Mesenchymal stem cell (in vitro differentiated cells and primary cell): ENCODE measurements around the gene ASH1L.

Source experiments
- DNase-seq: peaks from one replicate; pipeline ENCODE4 v3.0.0-alpha.2; 2013
- H2AFZ ChIP-seq: one replicate; pipeline ENCODE4 v1.6.1; 2013; ENCODE audit warnings: low read depth, mild to moderate bottlenecking, control low read depth, inconsistent platforms, low read length, moderate library complexity
- H2AK5ac ChIP-seq: 2 replicates; pipeline ENCODE4 v1.6.1; 2013; ENCODE audit warnings: low read length, moderate library complexity, mild to moderate bottlenecking, inconsistent platforms; ENCODE audit not compliant: severe bottlenecking
- H2BK120ac ChIP-seq: one replicate; pipeline ENCODE4 v1.6.1; 2013; ENCODE audit warnings: low read depth, mild to moderate bottlenecking, inconsistent platforms, low read length, moderate library complexity
- H2BK12ac ChIP-seq, 2 experiments: one replicate each; pipeline ENCODE4 v1.6.1; 2013; ENCODE audit warnings: inconsistent platforms in 2 of 2, low read length in 2 of 2, mild to moderate bottlenecking in 2 of 2, moderate library complexity in 2 of 2, control low read depth in 1 of 2
- H2BK15ac ChIP-seq: one replicate; pipeline ENCODE4 v1.6.1; 2013; ENCODE audit warnings: mild to moderate bottlenecking, low read depth, inconsistent platforms; ENCODE audit not compliant: poor library complexity, severe bottlenecking
- H2BK5ac ChIP-seq: 2 replicates; pipeline ENCODE4 v1.6.1; 2013; ENCODE audit warnings: low read depth, mild to moderate bottlenecking, low read length, control low read depth, inconsistent platforms; ENCODE audit not compliant: poor library complexity, severe bottlenecking
- H3K14ac ChIP-seq, 2 experiments: one replicate each; pipeline ENCODE4 v1.6.1; 2013; ENCODE audit warnings: inconsistent platforms in 2 of 2, low read length in 2 of 2, control low read depth in 1 of 2, mild to moderate bottlenecking in 1 of 2, moderate library complexity in 1 of 2
- H3K18ac ChIP-seq, 2 experiments: one replicate each; pipeline ENCODE4 v1.6.1; 2013; ENCODE audit warnings: inconsistent platforms in 2 of 2, low read length in 2 of 2, control low read depth in 1 of 2, low read depth in 1 of 2, mild to moderate bottlenecking in 1 of 2
- H3K23ac ChIP-seq, 2 experiments: one replicate each; pipeline ENCODE4 v1.6.1; 2013; ENCODE audit warnings: inconsistent platforms in 2 of 2, low read length in 2 of 2, mild to moderate bottlenecking in 2 of 2, moderate library complexity in 2 of 2, control low read depth in 1 of 2
- H3K27ac ChIP-seq: 2 replicates; pipeline ENCODE4 v1.5.1; 2013; ENCODE audit warnings: mild to moderate bottlenecking, moderate library complexity, low read length, control low read depth, inconsistent platforms; ENCODE audit not compliant: poor library complexity, severe bottlenecking
- H3K27me3 ChIP-seq, 2 experiments: 2 replicates each; pipeline versions ENCODE4 v1.6.1 to v1.7.0; 2013; ENCODE audit warnings: low read length in 2 of 2, mild to moderate bottlenecking in 2 of 2, moderate library complexity in 2 of 2, control low read depth in 1 of 2, inconsistent platforms in 1 of 2; ENCODE audit not compliant: control insufficient read depth in 1 of 2, insufficient read depth in 1 of 2
- H3K36me3 ChIP-seq, 2 experiments: 2 replicates each; pipeline versions ENCODE4 v1.6.1 to v1.7.0; 2013; ENCODE audit warnings: low read length in 2 of 2, control low read depth in 1 of 2, inconsistent platforms in 1 of 2, low read depth in 1 of 2, mild to moderate bottlenecking in 1 of 2; ENCODE audit not compliant: insufficient read depth in 2 of 2, control insufficient read depth in 1 of 2
- H3K4ac ChIP-seq, 2 experiments: one replicate each; pipeline ENCODE4 v1.6.1; 2013; ENCODE audit warnings: inconsistent platforms in 2 of 2, low read length in 2 of 2, mild to moderate bottlenecking in 2 of 2, moderate library complexity in 2 of 2, control low read depth in 1 of 2, low read depth in 1 of 2
- H3K4me1 ChIP-seq: 2 replicates; pipeline ENCODE4 v1.6.1; 2013; ENCODE audit warnings: low read depth, low read length, control low read depth; ENCODE audit not compliant: control insufficient read depth, insufficient read depth
- H3K4me2 ChIP-seq: 2 replicates; pipeline ENCODE4 v1.6.1; 2013; ENCODE audit warnings: low read length, mild to moderate bottlenecking, inconsistent platforms; ENCODE audit not compliant: poor library complexity, severe bottlenecking
- H3K4me3 ChIP-seq, 2 experiments: 2 replicates each; pipeline versions ENCODE4 v1.5.1 to v1.7.0; 2013; ENCODE audit warnings: low read length in 2 of 2, mild to moderate bottlenecking in 2 of 2, control low read depth in 1 of 2, low read depth in 1 of 2; ENCODE audit not compliant: insufficient read depth in 1 of 2
- H3K79me1 ChIP-seq: replicated peaks from 2 replicates; pipeline ENCODE4 v1.6.1; 2013; ENCODE audit warnings: mild to moderate bottlenecking, control low read depth, low read length, inconsistent platforms; ENCODE audit not compliant: poor library complexity, severe bottlenecking
- H3K9ac ChIP-seq: 2 replicates; pipeline ENCODE4 v1.7.0; 2013; ENCODE audit warnings: mild to moderate bottlenecking, low read length, moderate library complexity
- H3K9me3 ChIP-seq: 2 replicates; pipeline ENCODE4 v1.7.0; 2013; ENCODE audit warnings: mild to moderate bottlenecking, low read length; ENCODE audit not compliant: control insufficient read depth
- H4K8ac ChIP-seq: one replicate; pipeline ENCODE4 v1.6.1; 2013; ENCODE audit warnings: inconsistent platforms, mild to moderate bottlenecking, low read length, moderate library complexity
- H4K91ac ChIP-seq: one replicate; pipeline ENCODE4 v1.6.1; 2013; ENCODE audit warnings: mild to moderate bottlenecking, low read length, inconsistent platforms
- WGBS: methylation state at CpG from one replicate; pipeline ENCODE4 v1.1.7; 2013; ENCODE audit warnings: mixed read lengths; 5-methylcytosine and 5-hydroxymethylcytosine counted together

The ASH1L gene

GRCh38 chr1:155352631-155353030, 210.0 kb downstream of the ASH1L start:
- Histone ChIP-seq H3K27ac (no peak overlapping the region), H3K4me3 (no peak overlapping the region), H2BK12ac (no peak overlapping the region), H3K14ac (no peak overlapping the region), H2BK15ac (no peak overlapping the region), H3K4me1 (no peaks in the 10 kb centered on the region), H3K27me3 (no peaks in the 10 kb centered on the region), H3K36me3 (peaks cover 30 to 83% of the 10 kb centered on the region in 2 experiments), H3K4me2 (no peak overlapping the region), H2AK5ac (no peak overlapping the region), H3K4ac (no peak overlapping the region), H2AFZ (no peak overlapping the region), H3K9ac (no peak overlapping the region), H3K18ac (no peak overlapping the region), H4K91ac (no peak overlapping the region), H4K8ac (no peak overlapping the region), H2BK5ac (no peak overlapping the region), H3K23ac (no peak overlapping the region), H3K79me1 (peaks cover 4% of the 10 kb centered on the region), H3K9me3 (no peaks in the 10 kb centered on the region), H2BK120ac (no peak overlapping the region)
- 97% methylated on average over 6 of the region's 6 CpGs for WGBS
- no peak for DNase-seq

DNA sequence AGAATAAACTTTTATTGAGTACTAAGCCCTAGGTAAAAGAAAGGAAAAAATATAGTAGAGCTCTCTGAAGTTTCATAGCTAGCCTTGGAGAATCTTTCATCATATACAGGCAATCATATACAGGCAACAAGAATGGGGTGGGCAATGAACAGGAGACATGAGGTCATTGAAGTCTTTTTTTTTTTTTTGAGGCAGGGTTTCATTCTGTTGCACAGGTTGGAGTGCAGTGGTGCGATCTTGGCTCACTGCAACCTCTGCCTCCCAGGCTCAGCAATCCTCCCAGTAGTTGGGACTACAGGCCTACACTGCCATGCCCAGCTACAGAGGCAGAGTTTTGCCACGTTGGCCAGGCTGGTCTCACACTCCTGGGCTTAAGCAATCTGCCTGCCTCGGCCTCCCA, 219.8 kb downstream of the ASH1L start:
- no peak overlapping the region for H3K14ac ChIP-seq
- H2BK5ac ChIP-seq, result no peak overlapping the region
- no peak overlapping the region for H3K4ac ChIP-seq
- no peak overlapping the region for H3K4me3 ChIP-seq
- no peak overlapping the region for H3K23ac ChIP-seq
- no peak overlapping the region for H2AFZ ChIP-seq
- peaks cover 39 to 83% of the 10 kb centered on the region in 2 experiments for H3K36me3 ChIP-seq
- no peak overlapping the region for H3K27ac ChIP-seq
- no peak overlapping the region for H2AK5ac ChIP-seq
- no peak overlapping the region for H4K91ac ChIP-seq
- no peak overlapping the region for H4K8ac ChIP-seq
- no peak overlapping the region for H3K4me2 ChIP-seq
- H2BK15ac ChIP-seq, result no peak overlapping the region
- H3K79me1 ChIP-seq, result peaks cover 6% of the 10 kb centered on the region
- no peaks in the 10 kb centered on the region for H3K27me3 ChIP-seq
- no peak overlapping the region for H2BK120ac ChIP-seq
- no peak overlapping the region for H3K9ac ChIP-seq
- DNase-seq, result no peak
- no peak overlapping the region for H3K18ac ChIP-seq
- 96% methylated on average over 3 of the region's 3 CpGs for WGBS
- no peaks in the 10 kb centered on the region for H3K9me3 ChIP-seq
- H3K4me1 ChIP-seq, result no peaks in the 10 kb centered on the region
- H2BK12ac ChIP-seq, result no peak overlapping the region

DNA sequence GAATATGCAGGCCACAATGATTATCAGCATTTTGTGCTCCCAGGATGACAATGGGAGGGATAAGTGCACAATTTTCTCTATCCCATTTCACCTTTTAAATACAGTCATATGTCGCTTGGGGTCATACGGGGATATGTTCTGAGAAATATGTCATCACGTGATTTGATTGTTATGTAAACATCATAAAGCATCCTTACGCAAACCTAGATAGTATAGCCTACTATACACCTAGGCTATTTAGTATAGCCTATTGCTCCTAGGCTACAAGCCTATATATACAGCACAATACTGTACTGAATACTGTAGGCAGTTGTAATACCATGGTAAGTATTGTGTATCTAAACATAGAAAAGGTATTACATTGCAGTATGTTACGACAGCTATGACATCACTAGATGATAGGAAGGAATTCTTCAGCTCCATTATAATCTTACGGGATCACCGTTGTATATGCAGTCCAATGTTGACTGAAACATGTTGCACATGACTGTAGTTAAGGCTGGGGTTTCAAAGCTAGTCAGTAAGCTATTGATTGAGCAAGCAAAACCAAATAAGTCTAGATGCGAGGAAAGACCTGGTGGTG, 223.0 kb downstream of the ASH1L start:
- no peak overlapping the region for H3K14ac ChIP-seq
- no peak overlapping the region for H3K9ac ChIP-seq
- H2BK15ac ChIP-seq, result no peak overlapping the region
- no peak overlapping the region for H3K23ac ChIP-seq
- H2AFZ ChIP-seq, result no peak overlapping the region
- peaks cover 11% of the 10 kb centered on the region for H3K79me1 ChIP-seq
- no peak overlapping the region for H3K4me3 ChIP-seq
- no peak overlapping the region for H3K27ac ChIP-seq
- H2AK5ac ChIP-seq, result no peak overlapping the region
- WGBS, result 98% methylated on average over 5 of the region's 8 CpGs
- no peak overlapping the region for H2BK5ac ChIP-seq
- no peak overlapping the region for H4K8ac ChIP-seq
- H3K27me3 ChIP-seq, result no peaks in the 10 kb centered on the region
- DNase-seq, result peak; percentile 46
- H3K4me2 ChIP-seq, result no peak overlapping the region
- H3K4ac ChIP-seq, result no peak overlapping the region
- no peaks in the 10 kb centered on the region for H3K4me1 ChIP-seq
- H3K36me3 ChIP-seq, result peaks cover 28 to 85% of the 10 kb centered on the region in 2 experiments
- no peak overlapping the region for H2BK12ac ChIP-seq
- no peak overlapping the region for H3K18ac ChIP-seq
- no peaks in the 10 kb centered on the region for H3K9me3 ChIP-seq
- H4K91ac ChIP-seq, result no peak overlapping the region
- H2BK120ac ChIP-seq, result no peak overlapping the region

GRCh38 chr1:155334962-155335361, 227.6 kb downstream of the ASH1L start:
- H2AFZ ChIP-seq, result no peak overlapping the region
- WGBS, result 46% methylated on average over 1 of the region's 1 CpG
- no peak overlapping the region for H4K8ac ChIP-seq
- no peaks in the 10 kb centered on the region for H3K27me3 ChIP-seq
- H3K36me3 ChIP-seq, result peaks cover 41 to 66% of the 10 kb centered on the region in 2 experiments
- no peak overlapping the region for H2AK5ac ChIP-seq
- no peak overlapping the region for H3K4ac ChIP-seq
- no peak overlapping the region for H2BK12ac ChIP-seq
- no peak overlapping the region for H3K23ac ChIP-seq
- DNase-seq, result peak; percentile 68
- H3K79me1 ChIP-seq, result peaks cover 13% of the 10 kb centered on the region
- H3K18ac ChIP-seq, result no peak overlapping the region
- H3K9ac ChIP-seq, result no peak overlapping the region
- no peaks in the 10 kb centered on the region for H3K4me1 ChIP-seq
- no peak overlapping the region for H2BK5ac ChIP-seq
- no peak overlapping the region for H3K4me3 ChIP-seq
- no peak overlapping the region for H3K27ac ChIP-seq
- no peak overlapping the region for H2BK120ac ChIP-seq
- no peak overlapping the region for H4K91ac ChIP-seq
- no peak overlapping the region for H3K4me2 ChIP-seq
- no peak overlapping the region for H3K14ac ChIP-seq
- no peak overlapping the region for H2BK15ac ChIP-seq
- H3K9me3 ChIP-seq, result no peaks in the 10 kb centered on the region
